ENCODE data around the gene FN3K. TPM values are rescaled to one million over a fixed set of nuclear protein-coding genes. Genes with fewer than 3 reads are reported as not detected.

FN3K gene
- total and polyA plus RNA-seq, 2 of the 13 experiments (the other 11 are each of a cell fraction or from before 2014, with no cell fraction given): 3.5 to 12.2 TPM

DNA sequence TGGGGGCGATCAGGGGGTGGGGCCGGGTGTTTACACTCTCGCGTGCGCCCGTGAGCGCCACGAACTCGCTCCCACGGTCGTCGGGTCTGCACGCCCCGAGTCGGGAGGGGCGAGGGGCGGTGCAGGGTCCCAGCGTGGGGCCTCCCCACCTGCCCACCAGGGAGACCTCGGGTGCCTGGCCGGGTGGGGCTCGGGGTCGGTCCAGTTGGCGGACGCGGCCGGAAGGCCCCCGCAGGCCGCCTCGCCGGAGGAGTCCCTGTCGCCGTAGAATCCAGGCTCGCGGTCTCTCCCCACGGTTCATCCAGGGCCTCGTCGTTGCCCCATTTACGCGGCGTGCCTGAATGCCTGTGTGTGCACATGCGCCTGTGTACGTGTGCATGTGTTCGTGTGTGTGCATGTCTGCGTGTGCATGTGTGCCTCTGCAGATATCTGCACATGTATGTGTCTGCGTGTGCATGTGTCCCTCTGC, 36.4 kb upstream of the FN3K start (continued):
- TF ChIP-seq, protein P1, sequence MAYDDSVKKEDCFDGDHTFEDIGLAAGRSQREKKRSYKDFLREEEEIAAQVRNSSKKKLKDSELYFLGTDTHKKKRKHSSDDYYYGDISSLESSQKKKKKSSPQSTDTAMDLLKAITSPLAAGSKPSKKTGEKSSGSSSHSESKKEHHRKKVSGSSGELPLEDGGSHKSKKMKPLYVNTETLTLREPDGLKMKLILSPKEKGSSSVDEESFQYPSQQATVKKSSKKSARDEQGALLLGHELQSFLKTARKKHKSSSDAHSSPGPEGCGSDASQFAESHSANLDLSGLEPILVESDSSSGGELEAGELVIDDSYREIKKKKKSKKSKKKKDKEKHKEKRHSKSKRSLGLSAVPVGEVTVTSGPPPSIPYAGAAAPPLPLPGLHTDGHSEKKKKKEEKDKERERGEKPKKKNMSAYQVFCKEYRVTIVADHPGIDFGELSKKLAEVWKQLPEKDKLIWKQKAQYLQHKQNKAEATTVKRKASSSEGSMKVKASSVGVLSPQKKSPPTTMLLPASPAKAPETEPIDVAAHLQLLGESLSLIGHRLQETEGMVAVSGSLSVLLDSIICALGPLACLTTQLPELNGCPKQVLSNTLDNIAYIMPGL (CRISPR knock-in tag; IDR thresholded peaks at IDR 0.05; ENCODE audit: borderline replicate concordance in 1 of 2, low read depth in 1 of 2): peak in 1 of 2 experiments; percentile 37; a peak in 1 of 4 replicates
- TF ChIP-seq FOXA1 (IDR thresholded peaks at IDR 0.05) (no peak), FOXA1 (CRISPR knock-in tag; IDR thresholded peaks at IDR 0.05) (peak; percentile 73; the same call in 1 of the 2 replicates), ZNF510 (CRISPR knock-in tag; IDR thresholded peaks at IDR 0.05; ENCODE audit: low read depth) (no peak), CAMTA2 (CRISPR knock-in tag; IDR thresholded peaks at IDR 0.05; ENCODE audit: borderline replicate concordance) (peak; percentile 26; the same call in 1 of the 2 replicates), GPN1 (CRISPR knock-in tag; IDR thresholded peaks at IDR 0.05; ENCODE audit: borderline replicate concordance) (0 out of 2 replicates have a peak, but pooled peaks have one; percentile 54), CREM (IDR thresholded peaks at IDR 0.05) (no peak), CREM (CRISPR knock-in tag; IDR thresholded peaks at IDR 0.05) (no peak), NFYC (CRISPR knock-in tag; IDR thresholded peaks at IDR 0.05) (no peak), ZNF891 (CRISPR knock-in tag; IDR thresholded peaks at IDR 0.05) (peak; percentile 85), ZNF670 (CRISPR knock-in tag; IDR thresholded peaks at IDR 0.05; ENCODE audit: borderline replicate concordance) (no peak), CHD2 (IDR thresholded peaks at IDR 0.05; ENCODE audit: low read depth, low read length) (peak; percentile 76), ZNF274 (CRISPR knock-in tag; IDR thresholded peaks at IDR 0.05) (peak; percentile 79; the same call in 1 of the 2 replicates), PHF8 (CRISPR knock-in tag; IDR thresholded peaks at IDR 0.05) (peak; percentile 81), ZNF564 (CRISPR knock-in tag; IDR thresholded peaks at IDR 0.05) (no peak), ZNF10 (CRISPR knock-in tag; IDR thresholded peaks at IDR 0.05; ENCODE audit: borderline replicate concordance, low read depth) (no peak), HNRNPH1 (optimal IDR thresholded peaks at IDR 0.05; ENCODE audit: low read depth, low read length) (no peak)
- TF ChIP-seq, protein P2, sequence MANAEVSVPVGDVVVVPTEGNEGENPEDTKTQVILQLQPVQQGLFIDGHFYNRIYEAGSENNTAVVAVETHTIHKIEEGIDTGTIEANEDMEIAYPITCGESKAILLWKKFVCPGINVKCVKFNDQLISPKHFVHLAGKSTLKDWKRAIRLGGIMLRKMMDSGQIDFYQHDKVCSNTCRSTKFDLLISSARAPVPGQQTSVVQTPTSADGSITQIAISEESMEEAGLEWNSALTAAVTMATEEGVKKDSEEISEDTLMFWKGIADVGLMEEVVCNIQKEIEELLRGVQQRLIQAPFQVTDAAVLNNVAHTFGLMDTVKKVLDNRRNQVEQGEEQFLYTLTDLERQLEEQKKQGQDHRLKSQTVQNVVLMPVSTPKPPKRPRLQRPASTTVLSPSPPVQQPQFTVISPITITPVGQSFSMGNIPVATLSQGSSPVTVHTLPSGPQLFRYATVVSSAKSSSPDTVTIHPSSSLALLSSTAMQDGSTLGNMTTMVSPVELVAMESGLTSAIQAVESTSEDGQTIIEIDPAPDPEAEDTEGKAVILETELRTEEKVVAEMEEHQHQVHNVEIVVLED (CRISPR knock-in tag; IDR thresholded peaks at IDR 0.05; ENCODE audit: borderline replicate concordance): 0 out of 2 replicates have a peak, but pooled peaks have one; percentile 28
- TF ChIP-seq, protein P3, sequence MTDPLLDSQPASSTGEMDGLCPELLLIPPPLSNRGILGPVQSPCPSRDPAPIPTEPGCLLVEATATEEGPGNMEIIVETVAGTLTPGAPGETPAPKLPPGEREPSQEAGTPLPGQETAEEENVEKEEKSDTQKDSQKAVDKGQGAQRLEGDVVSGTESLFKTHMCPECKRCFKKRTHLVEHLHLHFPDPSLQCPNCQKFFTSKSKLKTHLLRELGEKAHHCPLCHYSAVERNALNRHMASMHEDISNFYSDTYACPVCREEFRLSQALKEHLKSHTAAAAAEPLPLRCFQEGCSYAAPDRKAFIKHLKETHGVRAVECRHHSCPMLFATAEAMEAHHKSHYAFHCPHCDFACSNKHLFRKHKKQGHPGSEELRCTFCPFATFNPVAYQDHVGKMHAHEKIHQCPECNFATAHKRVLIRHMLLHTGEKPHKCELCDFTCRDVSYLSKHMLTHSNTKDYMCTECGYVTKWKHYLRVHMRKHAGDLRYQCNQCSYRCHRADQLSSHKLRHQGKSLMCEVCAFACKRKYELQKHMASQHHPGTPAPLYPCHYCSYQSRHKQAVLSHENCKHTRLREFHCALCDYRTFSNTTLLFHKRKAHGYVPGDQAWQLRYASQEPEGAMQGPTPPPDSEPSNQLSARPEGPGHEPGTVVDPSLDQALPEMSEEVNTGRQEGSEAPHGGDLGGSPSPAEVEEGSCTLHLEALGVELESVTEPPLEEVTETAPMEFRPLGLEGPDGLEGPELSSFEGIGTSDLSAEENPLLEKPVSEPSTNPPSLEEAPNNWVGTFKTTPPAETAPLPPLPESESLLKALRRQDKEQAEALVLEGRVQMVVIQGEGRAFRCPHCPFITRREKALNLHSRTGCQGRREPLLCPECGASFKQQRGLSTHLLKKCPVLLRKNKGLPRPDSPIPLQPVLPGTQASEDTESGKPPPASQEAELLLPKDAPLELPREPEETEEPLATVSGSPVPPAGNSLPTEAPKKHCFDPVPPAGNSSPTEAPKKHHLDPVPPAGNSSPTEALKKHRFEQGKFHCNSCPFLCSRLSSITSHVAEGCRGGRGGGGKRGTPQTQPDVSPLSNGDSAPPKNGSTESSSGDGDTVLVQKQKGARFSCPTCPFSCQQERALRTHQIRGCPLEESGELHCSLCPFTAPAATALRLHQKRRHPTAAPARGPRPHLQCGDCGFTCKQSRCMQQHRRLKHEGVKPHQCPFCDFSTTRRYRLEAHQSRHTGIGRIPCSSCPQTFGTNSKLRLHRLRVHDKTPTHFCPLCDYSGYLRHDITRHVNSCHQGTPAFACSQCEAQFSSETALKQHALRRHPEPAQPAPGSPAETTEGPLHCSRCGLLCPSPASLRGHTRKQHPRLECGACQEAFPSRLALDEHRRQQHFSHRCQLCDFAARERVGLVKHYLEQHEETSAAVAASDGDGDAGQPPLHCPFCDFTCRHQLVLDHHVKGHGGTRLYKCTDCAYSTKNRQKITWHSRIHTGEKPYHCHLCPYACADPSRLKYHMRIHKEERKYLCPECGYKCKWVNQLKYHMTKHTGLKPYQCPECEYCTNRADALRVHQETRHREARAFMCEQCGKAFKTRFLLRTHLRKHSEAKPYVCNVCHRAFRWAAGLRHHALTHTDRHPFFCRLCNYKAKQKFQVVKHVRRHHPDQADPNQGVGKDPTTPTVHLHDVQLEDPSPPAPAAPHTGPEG (CRISPR knock-in tag; IDR thresholded peaks at IDR 0.05): no peak
- TF ChIP-seq, protein P4, sequence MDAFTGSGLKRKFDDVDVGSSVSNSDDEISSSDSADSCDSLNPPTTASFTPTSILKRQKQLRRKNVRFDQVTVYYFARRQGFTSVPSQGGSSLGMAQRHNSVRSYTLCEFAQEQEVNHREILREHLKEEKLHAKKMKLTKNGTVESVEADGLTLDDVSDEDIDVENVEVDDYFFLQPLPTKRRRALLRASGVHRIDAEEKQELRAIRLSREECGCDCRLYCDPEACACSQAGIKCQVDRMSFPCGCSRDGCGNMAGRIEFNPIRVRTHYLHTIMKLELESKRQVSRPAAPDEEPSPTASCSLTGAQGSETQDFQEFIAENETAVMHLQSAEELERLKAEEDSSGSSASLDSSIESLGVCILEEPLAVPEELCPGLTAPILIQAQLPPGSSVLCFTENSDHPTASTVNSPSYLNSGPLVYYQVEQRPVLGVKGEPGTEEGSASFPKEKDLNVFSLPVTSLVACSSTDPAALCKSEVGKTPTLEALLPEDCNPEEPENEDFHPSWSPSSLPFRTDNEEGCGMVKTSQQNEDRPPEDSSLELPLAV (CRISPR knock-in tag; conservative IDR thresholded peaks at IDR 0.05; ENCODE audit: low read depth): no peak
